HG02884 (cell line): ENCODE data around the gene METTL1.

Experiments
- ATAC-seq: cut with Tn5 transposase; IDR thresholded peaks from one replicate; pipeline ENCODE4 v1.9.1; 2021; ENCODE audit warnings: mild to moderate bottlenecking, moderate library complexity; ENCODE audit not compliant: unreplicated experiment

Gene METTL1

DNA sequence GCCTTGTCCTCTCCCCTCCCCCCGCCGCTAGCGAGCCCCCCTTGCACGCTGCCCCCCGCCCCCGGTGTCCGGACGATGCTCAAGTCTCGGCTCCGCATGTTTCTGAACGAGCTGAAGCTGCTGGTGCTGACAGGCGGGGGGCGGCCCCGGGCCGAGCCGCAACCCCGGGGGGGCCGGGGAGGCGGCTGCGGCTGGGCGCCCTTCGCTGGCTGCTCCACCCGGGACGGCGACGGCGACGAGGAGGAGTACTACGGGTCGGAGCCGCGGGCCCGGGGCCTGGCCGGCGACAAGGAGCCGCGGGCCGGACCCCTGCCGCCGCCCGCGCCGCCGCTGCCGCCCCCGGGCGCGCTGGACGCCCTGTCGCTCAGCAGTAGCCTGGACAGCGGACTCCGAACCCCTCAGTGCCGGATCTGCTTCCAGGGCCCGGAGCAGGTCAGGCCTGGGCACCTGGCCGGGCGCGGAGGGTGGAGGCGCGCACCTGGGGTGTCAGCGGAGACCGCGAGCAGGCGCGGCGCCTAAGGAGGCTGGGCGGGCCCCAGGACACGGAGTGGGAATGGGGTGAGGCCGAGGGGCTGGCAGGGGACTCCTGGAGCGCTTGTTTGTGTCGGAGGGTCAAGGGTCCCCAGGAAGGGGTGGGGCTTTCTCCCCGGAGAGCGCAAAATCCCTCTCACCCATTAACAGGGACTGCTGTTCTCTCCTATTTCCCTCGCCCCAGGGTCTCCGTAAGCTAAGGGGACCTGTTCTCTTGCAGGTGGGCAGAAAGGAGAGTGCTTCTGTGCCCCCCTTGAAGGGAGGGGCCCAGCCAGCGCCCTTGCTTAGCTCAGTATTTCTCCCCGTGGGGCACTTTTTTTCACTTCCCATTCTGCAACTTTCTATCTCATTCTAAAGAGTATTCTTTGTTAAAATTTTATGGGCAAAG, 16.2 kb downstream of the METTL1 start:
- no peak for ATAC-seq

DNA sequence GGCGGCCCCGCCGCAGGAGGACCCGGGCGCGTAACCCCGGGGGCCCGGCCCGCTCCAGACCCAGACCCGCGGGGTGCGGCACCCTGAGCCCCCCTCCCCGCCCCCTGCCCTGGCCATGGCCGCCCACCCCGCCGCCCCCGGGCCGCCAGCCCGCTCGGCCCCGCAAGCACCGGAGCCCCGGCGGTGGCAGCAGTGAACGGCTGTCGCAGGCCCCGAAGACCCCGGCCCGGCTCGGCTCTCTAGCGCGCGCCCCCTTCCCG, 16.8 kb downstream of the METTL1 start:
- ATAC-seq: no peak

DNA sequence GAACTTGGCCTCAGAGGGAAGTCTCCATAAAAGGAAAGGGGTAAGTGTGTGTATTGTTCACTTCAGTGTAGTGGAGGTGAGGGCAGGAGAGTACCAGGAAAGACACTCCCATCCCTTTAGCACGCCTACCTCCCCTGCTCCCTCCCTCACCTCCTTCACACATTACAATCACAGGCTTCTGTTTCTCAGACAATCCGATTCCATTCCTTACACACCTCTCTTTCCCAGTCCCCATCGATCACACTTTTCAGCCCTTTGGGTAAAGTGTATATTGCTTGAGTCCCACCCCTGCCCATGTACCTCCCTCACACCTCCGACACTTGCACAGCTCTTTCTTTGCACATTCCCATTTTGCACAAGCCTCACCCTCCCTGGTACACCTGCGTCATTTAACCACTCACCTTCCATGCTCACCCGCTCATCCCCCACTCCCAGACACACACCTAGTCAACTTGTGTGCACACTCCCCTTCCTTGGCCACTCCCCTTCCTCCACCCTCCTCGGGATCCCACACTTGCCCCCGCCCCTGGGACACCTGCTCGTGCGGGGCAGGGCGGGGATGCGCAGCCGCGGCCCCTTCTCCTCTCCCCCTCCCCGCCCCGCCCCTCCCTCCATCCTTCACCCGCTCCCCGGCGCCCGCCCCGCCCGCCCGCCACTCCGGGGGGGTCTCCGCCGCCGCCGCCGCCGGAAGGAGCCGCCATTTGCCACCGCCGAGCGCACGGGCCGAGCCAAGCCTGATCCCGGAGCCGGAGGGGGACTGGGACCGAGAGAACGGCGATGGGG, 17.3 kb downstream of the METTL1 start, which contains the start of gene MARCHF9:
Gene MARCHF9 (plus strand): TSS at position 693 of the 783 bp plus-strand sequence. CDS start 426 bp downstream, outside the sequence.
- ATAC-seq: peak; percentile 34

DNA sequence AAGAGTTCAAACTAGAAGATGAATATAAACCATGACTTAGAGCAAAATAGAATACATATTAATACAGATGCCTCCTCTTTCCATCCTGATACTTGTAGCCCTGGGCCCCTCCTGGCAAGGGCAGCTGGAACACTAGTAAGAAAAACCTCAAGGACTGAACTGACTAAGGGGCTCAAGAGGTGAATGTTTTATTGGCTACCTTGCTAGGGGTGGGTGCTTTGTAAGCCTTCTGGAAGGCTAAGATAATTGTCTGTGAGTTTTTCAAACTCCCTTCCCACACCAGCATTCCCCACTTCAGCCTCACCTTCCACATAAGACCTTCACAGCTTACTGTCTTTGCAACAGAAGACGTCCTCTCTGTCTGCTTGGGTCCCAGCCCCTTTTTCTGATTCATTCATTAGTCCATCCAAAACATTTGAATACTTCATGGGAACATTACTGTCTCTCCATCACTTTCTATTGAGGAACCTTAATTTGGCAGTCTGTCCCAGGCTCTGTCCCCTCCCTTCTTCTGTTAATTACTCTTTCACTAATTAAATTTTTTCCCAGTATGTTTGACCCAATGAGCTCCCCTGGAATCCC, 18.1 kb downstream of the METTL1 start:
- no peak for ATAC-seq

DNA sequence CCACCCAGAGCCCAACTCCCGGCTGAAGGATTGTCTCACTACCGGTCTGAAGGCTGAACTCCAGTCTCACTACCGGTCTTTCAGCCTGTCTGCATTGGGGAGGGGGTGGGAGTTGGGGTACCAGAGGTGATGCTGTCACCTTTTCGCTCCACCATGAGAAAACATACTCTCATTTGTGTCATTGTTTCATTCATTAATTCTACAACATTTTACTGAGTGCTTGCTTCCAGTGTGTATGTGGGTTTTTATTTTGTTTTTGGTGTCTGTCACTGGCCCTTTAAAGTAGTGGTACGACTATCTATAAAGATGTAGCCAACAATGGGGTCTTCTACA, 19.3 kb downstream of the METTL1 start:
- ATAC-seq: no peak

DNA sequence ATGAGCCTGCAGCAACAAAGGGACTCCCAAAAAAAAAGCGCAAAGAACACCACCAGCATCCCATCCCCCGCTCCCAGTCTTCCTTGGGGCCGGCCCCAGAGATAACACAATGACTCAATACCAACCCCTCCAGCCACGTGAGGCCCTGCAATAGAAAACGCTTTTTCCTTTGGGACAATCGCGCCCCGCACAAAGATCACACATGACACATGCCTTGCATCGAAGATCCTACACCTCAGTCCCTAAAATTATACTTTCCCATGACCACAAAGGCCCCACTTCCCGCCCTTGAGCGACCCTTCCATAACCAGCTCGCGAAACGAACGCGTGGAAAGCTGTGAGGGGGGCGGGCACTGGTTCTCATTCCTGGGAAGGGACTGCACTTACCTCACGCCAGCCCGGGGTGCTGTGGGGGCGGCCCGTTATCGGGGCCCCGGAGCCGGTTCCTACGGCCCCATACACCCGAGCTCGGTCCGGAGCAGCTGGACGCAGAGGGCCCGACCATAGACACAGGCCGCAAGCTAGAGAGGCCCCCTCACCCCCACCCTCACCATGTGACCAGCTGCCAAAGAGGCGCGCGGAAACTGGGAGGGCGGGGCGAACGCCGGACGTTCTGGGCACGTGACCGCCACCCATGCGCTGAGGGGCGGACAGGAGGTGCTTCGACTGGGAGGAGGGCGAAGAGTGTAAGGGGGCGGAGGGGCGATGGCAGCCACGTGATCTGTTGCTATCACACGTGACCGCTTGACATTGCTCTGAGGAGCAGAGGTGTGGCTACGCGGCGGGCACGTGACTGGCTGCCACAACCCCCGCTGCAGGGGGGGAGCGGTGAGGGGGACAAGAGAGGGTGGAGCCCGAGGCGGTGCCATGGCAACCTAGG, 19.9 kb downstream of the METTL1 start, which contains the start of gene CDK4:
Gene CDK4 (minus strand): TSS at position 523 of the 880 bp plus-strand sequence. CDS start 593 bp downstream, outside the sequence.
- ATAC-seq: peak; percentile 56

DNA sequence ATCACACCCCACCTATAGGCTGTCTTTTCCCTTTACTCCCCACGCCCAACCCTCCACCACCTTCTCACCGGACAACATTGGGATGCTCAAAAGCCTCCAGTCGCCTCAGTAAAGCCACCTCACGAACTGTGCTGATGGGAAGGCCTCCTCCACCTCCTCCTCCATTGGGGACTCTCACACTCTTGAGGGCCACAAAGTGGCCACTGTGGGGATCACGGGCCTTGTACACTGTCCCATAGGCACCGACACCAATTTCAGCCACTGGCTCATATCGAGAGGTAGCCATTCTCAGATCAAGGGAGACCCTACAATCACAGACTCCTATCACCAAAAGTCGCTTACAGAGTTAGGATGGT, 20.5 kb downstream of the METTL1 start:
- no peak for ATAC-seq

DNA sequence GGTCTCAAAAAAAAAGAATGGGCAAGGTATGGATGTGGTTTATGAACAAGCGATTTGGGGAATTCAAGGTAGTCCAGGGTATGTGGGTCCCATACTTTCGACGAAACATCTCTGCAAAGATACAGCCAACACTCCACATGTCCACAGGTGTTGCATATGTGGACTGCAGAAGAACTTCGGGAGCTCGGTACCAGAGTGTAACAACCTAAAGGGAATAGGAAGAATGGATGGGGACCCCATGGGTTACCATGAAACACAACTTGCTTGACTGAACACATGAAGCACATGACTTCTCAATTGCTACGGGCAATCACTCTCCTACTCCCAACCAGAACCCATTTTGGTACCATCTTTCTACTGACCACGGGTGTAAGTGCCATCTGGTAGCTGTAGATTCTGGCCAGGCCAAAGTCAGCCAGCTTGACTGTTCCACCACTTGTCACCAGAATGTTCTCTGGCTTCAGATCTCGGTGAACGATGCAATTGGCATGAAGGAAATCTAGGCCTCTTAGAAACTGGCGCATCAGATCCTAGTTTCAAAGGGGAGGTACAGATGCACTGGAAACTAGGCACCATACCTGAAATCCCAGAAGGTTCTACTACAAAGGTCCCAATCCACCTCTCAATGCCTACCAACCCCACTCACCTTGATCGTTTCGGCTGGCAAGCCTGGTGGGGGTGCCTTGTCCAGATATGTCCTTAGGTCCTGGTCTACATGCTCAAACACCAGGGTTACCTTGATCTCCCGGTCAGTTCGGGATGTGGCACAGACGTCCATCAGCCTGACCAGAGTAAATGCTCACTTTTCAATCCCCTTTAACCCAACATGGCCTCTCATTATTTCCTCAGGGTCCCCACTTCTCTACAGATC, 21.1 kb downstream of the METTL1 start:
- ATAC-seq: no peak

DNA sequence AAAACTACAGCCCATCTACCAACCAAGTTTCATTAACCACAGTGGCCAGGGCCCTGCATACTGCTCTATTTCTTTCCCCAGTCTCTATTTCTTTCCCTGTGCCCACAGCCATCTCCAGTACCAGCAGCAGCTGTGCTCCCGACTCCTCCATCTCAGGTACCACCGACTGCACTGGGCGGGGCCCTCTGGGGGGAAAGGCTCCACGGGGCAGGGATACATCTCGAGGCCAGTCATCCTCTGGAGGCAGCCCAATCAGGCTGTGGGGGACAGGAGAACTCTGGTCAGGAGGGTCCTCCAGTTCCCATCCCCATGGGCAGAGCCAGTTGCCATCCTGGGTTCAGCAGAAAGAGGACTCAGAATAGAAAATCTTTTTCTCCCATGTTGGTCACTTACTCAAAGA, 22.8 kb downstream of the METTL1 start:
- ATAC-seq: no peak

DNA sequence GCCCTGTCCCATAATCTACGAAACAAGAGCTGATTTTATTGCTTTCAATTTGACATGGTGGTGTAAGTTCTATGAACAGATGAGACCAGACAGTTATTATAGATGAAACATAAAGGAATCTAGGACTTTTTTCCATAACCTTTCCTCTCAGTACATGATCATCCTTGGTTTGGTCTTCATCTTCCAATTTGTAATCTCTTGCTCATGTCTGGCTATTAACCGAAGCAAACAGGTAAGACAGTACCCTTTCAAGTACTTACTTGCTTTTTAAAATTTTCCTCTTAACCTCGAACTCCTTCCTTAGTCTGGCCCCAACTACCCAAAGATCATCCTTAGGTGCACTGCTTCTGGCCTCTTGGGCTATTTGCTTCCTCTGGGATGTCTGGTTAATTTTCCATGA, 25.9 kb downstream of the METTL1 start:
- no peak for ATAC-seq

DNA sequence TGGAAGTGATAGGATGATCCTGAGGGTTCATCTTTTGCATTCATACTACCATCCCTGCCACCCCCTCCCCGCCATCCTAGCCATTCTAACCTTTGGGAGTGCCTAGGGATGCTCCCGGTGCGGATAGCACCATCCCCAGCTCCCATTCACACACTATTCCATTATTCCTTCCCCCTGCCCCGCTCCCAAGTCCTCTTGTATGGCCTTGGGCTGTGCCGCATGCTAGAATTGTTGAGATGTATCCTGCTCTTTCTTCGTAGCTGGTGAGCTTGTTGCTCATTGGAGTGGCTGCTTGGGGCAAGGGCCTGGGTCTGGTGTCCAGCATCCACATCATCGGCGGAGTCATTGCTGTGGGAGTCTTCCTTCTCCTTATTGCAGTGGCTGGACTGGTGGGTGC, 26.4 kb downstream of the METTL1 start:
- no peak for ATAC-seq

DNA sequence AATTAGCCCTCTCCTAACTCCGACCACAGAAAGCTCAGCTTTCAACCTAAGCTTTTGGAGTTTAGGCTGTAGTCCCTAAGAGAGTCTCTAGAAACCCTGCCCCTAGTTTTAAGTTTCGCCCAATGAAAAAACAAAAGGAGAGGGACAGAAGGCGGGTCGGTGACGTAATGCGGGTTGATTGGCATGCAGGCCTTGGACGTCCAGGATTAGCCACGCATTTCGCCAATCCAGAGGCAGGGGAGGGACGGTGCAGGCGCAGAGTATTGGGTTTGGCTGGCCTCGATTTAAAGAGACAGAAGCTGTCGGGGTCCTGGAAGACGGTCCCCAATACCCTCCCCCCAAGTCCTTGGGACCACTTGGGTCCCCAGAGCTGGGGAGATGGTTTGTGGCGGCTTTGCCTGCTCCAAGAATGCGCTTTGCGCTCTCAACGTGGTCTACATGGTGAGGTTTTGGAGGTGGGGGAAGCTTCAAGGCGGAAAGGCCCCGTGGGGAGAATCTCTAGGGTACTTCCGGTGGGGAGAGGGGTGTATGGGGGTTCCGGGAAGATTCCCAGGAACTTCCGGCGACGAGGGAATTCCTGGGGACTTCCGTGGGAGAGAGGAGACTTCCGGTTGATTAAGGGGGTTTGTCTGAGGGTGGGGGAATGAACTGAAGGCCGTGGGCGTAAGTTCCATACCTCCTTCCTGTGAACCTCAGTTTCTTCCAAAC, 27.0 kb downstream of the METTL1 start, which contains the start of gene TSPAN31:
Gene TSPAN31 (plus strand): TSS at position 263 of the 708 bp plus-strand sequence. CDS start 116 bp downstream, at position 379.
- peak; percentile 78 for ATAC-seq

DNA sequence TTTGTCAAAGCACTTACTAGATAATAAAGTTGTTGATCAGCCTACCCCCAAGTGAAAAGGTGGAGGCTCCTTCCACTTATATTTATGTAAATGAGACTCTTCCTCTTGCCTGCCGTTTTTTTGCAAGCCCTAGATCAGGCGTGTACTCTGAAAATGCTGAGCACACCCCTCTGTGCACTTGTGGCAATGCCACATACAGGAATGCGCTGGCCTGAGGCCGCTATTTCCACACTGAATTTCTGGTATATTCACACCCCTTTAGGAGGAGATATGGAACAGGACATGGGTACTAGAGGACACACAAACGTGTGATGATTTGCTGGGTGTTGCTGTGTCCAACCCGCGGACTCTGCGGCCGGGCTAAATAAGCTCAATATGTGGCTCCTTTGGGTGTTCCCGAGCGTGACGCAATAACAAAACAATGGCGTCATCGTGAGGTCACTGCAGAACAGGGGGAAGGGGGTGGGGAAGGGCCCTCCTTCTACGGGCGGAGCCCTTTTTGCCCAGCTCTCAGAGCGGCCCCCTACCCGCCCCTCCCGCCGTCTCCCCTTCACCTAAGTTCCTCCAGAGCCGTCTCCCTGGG, 27.6 kb downstream of the METTL1 start:
- ATAC-seq: peak; percentile 33

DNA sequence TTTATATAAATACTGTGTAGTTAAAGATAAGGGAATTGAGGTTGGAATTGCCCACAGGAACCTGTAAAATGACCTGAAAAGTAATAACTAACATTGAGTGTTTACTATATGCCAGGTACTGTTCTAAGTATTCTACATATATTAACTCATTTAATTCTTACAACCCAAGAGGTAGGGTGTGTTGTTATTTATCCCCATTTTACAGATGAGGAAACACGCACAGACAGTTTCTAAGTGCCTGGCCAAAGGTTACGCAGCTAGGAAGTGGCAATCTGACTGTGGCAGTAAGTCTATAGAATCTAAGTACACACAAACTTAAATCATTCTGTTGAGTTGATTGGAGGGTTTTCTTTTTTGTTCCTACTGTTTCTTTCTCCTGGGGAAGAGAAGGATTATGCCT, 28.1 kb downstream of the METTL1 start:
- no peak for ATAC-seq

DNA sequence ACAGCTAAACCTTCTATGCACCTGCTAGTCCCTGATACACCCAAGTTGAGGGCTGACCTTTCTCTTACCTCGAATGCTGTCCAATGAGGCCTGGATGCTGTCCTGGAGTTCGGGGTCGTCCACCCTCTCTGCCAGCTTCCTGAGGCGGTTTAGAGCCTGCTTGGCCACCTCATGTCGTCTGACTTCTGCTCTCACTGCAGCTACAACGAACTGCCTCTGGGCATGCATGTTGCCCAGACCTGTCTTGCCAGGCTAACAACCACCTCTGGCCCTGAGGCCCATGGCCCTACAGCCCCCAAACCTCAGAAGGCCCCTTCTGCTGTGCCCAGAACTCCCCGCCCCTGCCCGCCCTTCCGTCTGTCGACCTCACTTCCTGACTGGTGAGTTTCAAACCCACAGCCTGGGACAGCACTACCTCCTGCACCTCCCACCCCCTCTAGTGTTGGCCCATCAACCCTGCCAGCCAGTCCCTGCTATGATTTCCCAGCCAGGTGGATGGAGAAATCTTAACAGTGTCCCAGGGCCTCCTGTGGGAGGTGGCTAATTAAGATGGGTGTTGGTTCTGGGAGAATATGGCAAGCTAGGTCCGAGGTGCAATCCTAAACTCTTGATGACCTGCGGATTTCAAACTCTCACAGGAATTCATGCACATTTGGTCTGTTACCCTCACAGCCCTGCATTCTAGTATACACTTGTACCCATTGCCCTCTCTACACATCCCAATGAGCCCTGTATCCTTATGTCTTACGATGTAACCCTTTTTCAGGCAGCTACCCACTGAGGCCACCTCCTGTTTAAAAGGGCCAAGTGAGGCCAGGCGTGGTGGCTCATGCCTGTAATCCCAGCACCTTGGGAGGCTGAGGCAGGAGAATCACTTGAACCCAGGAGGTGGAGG, 29.8 kb downstream of the METTL1 start:
- peak; percentile 47 for ATAC-seq

DNA sequence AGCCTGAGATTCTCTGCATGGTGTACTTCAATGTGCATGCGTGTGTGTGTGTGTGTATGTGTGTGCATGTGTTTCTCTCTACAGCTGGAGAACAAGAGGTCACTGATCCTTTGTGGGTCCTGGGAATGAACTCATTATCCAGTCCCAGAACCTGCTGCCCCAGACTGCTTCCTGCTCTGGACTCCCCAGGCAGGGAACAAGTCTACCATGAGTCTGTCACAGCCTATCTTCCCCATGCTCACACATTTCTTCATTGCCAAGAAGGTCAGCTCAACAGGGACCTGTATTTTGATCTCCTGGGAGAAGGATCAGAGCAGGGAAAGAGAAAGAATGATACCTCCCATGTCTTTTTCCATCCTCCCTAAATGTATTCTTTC, 30.5 kb downstream of the METTL1 start:
- ATAC-seq: no peak

DNA sequence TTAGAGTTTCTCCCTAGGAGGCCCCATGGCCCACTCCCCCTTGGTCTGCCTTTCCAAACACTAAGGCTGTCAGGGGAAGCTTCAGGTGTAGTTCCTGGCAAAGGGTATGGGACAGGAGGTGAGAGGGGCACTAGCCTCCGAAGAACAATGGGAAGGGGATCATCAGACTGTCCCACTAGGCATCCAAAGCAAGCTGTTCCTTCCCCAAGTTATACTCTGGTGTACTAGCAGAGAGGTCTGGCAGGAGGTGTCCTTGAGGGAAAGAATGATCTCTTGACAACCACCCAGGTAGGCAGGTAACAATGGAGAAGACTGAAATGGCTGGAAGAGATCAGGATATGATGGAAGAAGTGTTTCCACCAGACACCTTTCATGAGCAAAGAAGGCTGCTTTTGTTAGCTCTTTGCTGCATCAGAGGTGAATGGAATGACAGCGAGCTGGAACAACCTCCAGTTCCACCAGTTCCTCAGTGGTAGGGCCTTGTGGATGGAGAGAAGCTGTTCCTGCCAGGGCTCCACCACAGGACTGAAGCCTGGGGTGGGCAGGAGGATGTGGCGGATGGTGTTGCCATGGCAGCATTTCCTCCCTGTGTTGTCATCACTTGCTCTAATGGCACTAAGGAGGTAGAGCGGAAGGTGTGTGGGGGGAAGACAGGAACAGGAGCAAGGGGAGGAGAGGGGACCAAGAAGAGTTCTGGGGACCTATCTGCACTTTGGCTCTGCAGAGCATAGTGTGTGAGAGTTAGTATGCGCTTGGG, 31.1 kb downstream of the METTL1 start:
- peak; percentile 39 for ATAC-seq
